GM18499 (cell line): ENCODE data around the gene SDK2.

Experiments
- ATAC-seq: cut with Tn5 transposase; IDR thresholded peaks from one replicate; pipeline ENCODE4 v1.9.1; 2021; ENCODE audit warnings: moderate number of reproducible peaks; ENCODE audit not compliant: insufficient read depth, unreplicated experiment

The SDK2 gene

DNA sequence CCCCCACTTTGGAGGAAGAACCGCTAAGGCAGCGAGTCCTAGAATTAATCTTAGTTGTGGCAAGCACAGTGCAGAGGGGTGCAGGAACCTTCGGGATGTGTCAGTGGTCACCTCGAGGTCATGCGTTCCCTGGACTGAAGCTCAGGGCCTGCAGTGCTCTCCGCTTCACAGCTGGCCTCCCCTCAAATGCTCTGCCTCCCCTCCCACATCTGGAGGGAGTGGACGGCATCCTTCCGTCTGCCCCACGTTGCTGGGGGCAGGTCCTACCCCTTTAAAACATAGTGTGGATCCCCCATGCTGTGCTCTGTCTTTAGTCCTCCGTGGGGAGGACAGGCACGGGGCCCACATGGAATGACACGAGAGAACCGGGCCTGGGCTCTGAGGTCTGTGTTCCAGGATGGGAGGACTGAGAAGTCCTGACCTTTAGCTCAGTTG lies 232.9 kb downstream of the SDK2 start:
- ATAC-seq: no peak

DNA sequence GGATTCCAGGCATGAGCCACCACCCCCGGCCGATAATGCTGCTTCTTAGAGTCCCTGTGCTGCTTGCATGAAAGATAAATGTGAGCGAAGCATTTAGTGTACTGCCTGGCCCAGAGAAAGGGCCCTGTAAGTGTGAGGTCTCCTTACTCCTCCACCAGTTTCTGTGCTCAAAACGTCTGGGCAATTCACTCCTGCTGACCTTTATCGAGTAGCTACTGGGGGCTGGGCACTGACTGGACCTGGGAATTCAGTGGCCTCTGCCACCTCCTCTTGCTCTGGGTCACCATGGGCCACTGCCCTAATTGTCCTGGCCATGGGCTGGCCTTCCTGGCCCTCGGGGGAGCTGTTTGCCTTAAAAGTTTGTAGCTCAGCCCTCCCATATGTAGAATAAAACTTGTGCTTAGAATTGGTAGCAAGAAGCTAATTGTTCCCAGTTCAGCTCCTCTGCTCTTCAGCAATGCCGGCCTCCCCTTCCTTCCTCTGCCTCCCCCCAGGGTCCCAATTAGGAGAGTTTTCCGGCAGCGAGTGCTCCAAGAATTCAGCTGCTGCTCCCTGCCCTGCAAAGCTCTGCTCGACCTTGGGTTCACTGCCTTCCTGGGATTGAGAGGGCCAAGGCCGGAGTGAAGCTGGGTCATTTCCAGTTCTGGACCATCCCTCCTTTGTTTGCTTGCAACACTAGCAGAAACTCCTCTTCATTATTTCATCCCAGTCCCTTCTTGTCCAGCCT lies 233.5 kb downstream of the SDK2 start:
- ATAC-seq: no peak

DNA sequence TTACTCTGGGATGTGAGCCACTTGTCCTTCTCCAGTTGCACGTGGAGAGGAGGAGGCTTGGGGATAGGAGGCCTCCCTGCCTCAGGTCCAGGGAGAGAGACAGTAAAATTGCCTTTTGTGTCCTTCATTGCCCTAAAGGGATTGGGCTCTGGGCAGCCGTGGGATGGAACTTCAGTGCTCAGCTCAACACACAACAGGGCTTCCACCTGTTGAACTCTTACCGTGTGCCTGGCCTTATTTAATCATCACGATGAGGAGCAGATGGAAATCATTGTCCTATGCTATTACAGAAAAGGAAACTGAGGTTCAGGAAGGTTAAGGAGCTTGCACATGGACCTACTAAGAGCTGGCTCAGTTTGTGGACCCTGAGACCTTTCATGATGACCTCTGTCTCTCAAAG lies 240.0 kb downstream of the SDK2 start:
- no peak for ATAC-seq

DNA sequence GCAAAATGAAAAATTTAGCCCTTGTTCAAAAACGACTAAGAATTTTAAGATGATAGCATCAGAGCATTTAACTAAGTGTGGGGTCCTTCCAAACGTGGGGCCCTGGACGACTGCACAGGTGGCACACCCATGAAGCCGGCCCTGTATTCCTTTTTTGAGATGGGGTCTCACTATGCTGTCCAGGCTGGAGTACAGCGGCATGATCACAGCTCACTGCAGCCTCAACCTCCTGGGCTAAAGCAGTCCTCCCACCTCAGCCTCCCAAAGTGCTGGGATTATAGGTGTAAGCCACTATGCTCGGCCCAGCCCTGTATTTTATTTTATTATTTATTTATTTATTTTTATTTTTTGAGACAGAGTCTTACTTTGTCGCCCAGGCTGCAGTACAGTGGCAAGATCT lies 241.8 kb downstream of the SDK2 start:
- no peak for ATAC-seq

DNA sequence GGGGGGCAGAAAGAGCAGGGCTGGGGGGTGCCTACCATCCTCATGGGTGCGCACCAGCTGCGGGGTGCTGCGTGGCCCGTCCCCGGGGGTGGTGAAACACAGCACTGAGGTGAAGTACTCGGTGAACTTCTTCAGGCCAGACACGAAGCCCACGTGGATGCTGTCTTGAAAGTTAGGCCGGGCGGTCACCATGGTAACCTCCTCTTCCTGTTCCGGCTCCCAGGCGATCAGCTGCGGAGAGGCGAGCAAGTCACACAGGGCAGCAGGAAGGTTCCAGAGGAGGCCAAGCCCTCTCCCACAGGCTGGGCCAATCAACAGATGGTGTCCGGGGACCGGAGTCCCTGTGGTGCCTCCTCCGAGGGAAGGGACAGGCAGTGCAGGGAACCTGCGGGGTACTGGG lies 242.3 kb downstream of the SDK2 start:
- ATAC-seq: no peak

DNA sequence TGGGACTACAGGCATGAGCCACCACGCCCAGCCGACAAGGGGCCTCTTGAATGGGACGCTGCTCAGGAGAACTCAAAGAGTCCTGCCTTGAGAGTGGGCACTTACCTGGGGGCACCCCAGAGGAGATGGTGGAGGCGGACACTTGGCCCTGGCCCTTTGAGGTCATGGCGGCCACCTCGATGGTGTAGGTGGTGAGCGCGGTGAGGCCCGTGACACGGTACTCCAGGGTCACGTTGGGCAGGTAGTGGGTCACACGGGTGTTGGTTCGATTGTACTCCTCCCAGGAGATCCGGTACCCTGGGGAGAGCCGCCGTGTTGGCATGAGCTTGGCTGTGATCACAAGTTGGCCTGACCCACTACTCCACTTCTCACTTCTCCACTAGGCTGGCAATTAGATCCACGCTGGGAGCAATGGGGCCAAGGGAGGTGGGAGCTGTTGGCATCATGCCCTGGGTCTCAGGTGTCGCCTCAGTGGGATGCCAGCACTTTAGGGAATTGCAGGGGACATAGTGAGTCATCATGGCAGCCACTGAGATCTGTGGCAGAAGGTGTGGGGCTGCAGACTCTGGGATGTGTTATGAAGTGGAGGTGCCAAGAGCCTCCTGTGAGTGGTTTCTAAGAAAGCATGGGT lies 243.2 kb downstream of the SDK2 start:
- no peak for ATAC-seq

DNA sequence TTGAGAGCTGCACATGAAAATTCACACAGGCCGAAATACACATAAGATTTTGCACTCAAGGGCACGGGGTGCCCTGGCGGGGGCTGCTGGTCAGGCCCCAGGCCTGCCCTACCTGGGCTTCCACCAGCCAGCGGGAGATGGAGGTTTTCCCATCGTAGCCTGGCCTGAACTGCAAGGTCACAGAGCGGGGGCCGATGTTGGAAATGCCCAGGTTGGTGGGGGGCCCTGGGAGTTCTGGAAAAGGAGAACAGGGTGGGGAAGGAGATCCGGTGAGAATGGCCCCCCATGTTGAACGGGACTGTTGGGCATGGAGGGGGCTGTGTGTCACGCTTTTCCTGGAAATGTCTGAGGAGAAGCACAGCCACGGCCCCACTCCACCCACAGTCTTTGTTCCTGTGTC lies 245.2 kb downstream of the SDK2 start:
- no peak for ATAC-seq

DNA sequence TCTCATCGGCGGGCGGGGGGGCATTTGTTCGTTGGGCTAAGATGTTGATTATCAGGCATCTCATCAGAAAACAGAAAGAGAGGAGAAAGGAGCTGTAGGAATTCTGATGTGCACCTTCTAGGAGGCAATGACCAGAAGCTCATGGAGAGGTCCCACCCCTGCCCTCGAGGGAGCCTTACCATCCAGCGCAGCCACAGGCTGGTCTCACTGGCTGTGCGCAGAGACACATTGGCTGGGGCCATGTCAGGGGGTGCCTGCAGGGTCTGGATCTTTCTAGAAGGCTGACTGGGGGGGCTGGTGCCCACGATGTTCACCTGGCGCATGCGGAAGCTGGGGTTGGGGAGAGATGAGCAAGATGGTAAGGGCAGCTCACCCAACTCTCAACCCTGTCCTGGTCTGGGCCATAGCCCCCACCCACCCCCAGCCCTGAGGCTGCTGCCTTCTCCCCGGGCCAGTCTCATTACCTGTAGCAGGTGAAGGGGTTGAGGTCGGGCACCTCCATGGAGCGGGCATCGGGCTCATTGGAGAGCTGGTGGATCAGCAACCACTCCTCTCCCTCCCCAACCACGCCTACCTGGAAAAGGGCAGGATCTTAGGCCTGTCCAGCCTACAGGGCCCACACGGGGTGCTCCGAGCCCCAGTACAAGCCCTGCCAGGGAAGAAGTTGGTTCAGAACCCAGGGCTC lies 246.2 kb downstream of the SDK2 start:
- no peak for ATAC-seq

DNA sequence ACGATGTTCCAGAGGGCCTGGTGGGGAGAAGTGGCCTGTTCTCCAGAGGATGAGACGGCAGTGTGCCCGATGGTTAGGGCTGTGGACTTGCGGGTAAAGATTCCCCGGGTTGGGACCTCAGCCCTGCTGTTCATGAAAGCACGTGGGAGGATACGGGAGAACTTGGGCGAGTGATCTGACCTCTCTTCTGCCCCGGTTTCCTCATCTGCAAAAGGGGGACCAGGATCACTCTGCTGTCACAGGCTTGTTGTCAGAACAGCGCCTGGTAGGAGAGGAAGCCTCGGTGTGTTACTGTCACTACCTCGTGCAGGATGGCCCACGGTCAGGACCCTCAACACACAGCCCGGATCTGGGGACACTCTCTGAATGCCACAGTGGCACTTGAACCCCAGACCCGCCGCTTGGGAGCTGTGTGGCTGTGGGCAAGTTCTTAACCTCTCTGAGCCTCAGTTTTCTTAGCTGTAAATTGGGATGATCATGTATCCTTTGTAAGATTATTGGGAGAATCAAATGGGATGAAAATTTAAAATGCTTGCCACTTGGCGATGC lies 246.9 kb downstream of the SDK2 start:
- ATAC-seq: no peak

DNA sequence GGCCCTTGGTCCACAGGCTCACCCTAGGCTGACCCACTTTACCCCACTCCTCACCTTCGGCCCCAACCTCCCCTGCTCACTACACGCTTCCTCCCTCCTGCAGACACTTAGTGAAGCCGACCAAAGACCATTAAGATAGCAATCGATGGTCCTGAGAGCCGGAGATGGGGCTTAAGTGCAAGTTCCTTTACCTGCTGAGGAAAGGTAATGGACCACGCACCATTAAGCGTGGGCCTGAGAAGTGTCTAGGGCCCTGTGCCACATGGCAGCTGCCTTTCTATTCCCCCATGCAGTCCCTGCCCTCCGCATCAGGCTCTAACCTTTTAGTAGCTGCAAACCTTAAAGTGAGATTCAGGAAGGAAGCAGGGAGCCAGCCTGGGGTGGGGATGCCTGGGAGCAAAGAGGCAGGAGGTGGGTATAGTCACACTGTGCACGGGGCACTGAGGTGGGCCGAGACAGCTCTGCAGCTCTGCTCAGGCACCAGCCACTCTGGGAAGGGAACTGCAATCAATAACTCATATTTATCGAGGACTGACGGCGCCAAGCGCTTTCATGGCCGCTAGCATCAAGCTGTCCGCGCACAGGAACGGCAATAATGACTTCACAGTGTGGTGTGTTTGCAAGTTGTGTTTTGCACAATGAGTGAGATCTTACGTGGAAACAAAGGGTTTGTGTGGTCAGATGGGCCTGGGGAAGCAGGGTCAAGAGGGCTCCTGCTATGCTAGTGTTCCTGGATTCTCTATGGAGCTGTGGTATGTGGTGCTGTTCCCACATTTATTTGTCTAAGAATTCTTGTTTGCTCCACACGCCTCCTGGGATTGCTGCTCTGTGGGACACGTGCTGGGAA lies 247.6 kb downstream of the SDK2 start:
- ATAC-seq: no peak

DNA sequence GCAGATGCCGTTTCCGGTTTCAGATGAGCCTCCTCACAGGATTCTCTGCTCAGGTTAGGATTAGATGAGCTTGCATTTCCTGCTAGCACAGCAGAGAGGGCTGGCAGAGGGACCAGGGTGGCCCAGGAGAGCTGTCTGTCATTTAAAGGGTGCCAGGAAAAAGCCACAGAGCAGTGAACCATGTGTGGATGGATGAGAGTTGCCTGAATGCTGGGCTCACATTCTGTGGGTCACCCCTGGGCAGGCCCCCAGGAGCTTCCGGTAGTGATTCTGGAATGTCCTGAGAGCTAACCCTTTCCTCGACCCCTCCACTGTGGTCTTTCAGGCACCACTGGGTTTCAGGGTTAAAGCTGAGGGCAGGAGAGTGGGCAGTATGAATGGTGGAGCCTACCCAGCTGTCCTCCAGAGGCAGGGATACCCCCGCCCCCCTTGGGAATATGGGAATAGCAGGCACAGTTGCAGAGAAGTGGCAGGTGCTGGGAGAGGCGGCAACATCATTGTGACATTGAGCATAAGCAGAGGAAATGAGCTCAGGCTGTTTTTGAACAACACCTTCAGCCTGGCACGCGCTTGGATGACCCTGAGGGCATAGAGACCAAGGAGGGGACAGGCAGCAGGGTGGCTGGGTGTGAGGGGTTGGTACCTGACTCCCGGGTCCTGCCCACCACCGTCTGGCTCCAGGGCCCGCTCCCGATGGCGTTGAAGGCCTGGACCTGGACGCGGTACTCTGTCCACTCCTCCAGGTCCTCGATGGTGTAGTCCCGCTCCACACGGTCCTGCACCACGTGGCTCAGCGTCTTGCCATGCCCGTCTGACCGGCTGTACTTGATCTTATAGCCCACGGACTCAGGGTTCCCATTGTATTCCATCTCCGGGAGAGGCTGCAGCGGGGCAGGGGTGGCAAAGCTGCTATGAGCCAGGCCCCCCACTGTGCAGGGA lies 249.5 kb downstream of the SDK2 start:
- no peak for ATAC-seq

DNA sequence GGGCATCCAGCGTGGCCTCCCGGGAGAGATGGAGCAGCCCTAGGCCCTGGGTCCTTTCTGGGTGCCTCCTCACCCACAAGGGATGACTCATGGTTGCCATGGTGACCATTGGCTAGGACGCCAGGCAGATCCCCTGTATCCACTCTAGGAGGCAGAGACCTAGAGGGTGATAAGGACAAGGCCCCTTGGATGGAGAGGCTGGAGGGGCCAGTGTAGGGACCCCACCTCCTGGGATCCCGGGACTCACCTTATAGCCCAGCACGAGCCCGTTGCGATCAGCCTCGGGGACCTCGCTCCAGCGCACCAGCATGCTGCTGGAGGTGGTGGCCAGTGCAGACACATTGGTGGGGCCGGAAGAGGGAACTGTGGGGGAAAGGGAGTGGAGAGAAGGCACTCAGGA lies 250.3 kb downstream of the SDK2 start:
- no peak for ATAC-seq

DNA sequence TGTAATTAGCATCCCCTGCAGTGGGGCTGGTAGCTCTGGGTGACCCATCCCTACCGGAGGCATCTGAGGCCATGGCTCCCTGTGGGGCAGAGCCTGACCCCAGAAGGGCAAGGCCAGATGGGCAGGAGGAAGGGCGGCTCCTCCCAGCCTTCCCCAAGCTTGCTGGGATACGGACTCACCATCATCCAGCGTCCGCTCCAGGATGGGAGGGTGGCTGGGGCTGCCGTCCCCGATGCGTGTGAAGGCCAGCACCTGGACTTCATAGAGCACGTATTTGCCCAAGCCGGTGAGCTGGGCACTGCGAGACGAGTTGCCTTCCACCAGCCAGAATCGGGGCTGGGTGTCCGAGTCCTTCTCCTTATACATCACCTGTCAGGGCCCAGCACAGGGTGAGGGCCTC lies 250.9 kb downstream of the SDK2 start:
- ATAC-seq: no peak

DNA sequence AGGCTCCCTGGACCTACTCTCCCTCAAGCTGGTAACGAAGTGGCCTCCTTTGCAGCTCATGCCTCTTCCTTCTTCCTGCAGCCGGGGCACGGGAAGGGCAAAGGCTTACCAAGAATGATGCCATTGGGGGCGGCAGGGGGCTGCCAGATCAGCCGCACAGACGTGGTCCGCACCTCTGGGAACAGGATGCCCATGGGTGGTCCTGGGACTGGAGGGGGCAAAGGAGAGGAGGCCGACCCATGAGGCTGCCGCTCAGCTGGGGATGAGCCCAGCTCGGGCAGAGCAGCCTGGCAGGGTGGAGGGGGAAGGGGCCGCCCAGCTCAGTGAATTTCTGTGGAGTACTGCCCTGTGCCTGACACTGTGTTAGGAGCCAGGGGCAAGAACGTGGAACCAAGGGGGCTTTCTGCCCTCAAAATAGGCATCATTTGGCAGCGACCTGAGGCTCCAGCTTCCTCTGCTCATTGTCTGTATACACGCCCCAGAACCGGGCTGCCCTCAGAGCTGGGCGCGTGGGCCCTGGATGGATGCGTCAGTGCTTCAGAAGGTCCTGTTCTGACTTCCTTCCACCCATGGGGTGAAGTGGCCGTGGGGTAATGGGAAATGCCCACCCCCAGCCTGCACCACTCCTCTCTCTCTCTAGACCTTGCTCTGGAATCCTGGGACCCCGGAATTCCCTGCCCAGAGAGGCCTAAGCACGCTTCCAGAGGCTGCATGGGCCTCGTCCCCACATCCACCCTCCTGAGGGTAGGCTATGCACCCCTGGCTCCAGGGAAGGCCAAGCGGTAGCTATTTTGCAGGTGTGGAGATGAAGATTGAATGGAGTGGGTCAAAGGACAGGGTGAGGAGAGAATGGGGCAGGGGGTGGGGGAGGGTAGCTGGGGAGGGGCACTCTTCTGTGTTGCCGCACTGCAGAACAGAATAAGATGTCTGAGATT lies 252.6 kb downstream of the SDK2 start:
- no peak for ATAC-seq

DNA sequence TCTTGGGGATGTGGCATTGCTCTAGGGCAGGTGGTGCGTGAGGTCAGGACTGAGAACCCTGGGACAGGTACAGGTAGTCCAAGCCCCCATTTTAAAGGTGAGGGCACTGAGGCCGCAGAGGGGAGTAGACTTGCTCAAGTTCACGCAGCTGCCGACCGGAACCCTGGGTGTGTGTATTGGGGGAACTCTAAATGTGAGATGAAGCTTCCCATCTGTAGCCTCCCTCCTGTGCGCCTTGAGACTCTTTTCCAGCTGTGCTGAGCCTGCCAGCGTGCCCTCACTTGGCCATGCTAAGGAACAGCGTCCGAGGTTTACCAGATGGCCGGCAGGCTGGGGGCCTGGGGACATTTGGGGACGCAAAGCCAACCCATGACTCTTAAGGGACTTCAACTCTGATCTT lies 253.4 kb downstream of the SDK2 start:
- no peak for ATAC-seq

DNA sequence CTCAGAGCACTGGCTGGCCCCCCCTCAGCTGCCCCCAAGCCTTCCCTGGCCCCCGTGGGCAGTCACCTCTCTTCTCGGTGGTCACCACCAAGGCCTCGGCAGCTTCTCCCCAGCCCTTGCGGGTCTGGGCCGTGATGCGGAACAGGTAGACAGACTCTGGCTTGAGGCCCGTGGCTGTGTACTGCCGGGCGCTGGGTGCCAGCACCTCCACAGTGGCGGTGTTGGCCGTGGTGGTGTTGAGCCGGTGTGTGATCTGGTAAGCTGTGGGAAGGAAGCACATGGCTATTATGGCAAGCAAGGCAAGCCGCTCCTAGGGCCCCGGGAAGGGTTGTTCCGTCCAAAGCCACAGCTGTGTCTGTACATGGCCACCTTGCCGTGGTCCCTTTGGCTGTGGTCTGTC lies 254.0 kb downstream of the SDK2 start:
- ATAC-seq: no peak

DNA sequence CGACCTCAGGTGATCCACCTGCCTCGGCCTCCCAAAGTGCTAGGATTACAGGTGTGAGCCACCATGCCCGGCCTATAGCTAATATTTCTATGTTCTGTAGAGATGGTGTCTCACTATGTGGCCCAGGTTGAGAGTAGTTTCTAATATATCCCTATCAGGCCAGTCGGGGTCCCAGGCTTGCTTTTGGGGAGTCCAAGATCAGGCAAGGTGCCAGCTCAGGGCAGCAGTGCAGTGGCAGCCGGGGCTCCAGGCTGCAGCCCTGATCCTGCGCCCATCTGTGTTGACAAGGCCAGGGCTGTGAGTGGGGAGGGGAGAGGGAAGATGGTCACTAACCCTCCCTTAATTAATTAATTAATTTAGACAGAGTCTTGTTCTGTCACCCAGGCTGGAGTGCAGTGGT lies 254.8 kb downstream of the SDK2 start:
- no peak for ATAC-seq

DNA sequence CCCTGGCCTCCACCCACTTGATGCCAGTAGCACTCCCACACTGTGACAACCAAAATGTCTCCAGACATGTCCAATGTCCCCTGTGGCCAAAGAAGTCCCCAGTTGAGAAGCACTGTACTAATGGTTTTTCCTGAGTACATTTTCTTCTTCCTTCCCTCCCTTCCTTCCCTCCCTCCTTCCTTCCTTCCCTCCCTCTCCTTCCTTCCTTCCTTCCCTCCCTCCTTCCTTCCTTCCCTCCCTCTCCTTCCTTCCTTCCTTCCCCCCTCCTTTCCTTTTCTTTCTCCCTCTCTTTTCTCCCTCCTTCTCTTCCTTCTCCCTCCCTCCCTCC lies 255.7 kb downstream of the SDK2 start:
- no peak for ATAC-seq
